Activated naive CD4-positive, alpha-beta T cell treated with anti-CD3 and anti-CD28 coated beads for 36 hours (primary cell): ENCODE data around the gene SIRPB2. TPM values are rescaled to one million over a fixed set of nuclear protein-coding genes. Genes with fewer than 3 reads are reported as not detected.
"Not testable (repeated sequence)": the region's sequence is repeated elsewhere in the genome, so short reads cannot be mapped to it uniquely, and the experiment has no call there.

Experiments used
- CTCF ChIA-PET: fragments of 350-600 bp; sonication (Branson Sonifier 250); formaldehyde crosslinking; loops from one replicate; lab custom pipeline; 2021; ENCODE audit warnings: antibody characterized with exemption; lab: Charles Lee
- DNase-seq: peaks from one replicate; pipeline ENCODE4 v3.0.0-alpha.2; 2020
- H3K27ac Mint-ChIP-seq: one replicate; pipeline ENCODE4 v1.8.0; 2021; ENCODE audit warnings: mild to moderate bottlenecking, mixed read lengths
- H3K27me3 Mint-ChIP-seq: one replicate; pipeline ENCODE4 v1.8.0; 2021; ENCODE audit warnings: low read depth, mixed read lengths
- H3K36me3 Mint-ChIP-seq: one replicate; pipeline ENCODE4 v1.8.0; 2021; ENCODE audit warnings: low read depth, mixed read lengths
- H3K4me1 Mint-ChIP-seq: one replicate; pipeline ENCODE4 v1.8.0; 2021; ENCODE audit warnings: low read depth, mixed read lengths
- H3K4me3 Mint-ChIP-seq: one replicate; pipeline ENCODE4 v1.8.0; 2021; ENCODE audit warnings: mild to moderate bottlenecking, moderate library complexity, mixed read lengths
- H3K9me3 Mint-ChIP-seq: one replicate; pipeline ENCODE4 v1.8.0; 2021; ENCODE audit warnings: mixed read lengths
- intact Hi-C: fragments of 100-400 bp; cut with micrococcal nuclease; formaldehyde crosslinking; loops from one replicate; pipeline ENCODE4 v1.15.1; 2023
- total RNA-seq, 2 experiments: library from RNA; stranded (reverse); gene quantifications; one replicate each; pipeline ENCODE4 v1.2.3, GENCODE V29; 2021

Gene SIRPB2
- total RNA-seq, 2 experiments from 2014 or later: not detected

GRCh38 chr20:1499528-1500420, 8.6 kb upstream of the SIRPB2 start:
- Mint-ChIP-seq H3K4me1 (peaks cover 6% of the 10 kb centered on the region), H3K27me3 (peaks cover 23% of the 10 kb centered on the region), H3K27ac (no peak overlapping the region), H3K36me3 (no peaks in the 10 kb centered on the region), H3K4me3 (no peak overlapping the region), H3K9me3 (no peaks in the 10 kb centered on the region)
- CTCF ChIA-PET: interaction anchor here (0.6 kb wide), 1 partner anchor 213 kb away, joined by 3 read pairs; no protein-coding TSS in a partner anchor
- intact Hi-C loops: no loop called here
- peak; percentile 15 for DNase-seq

- H3K36me3 Mint-ChIP-seq, H3K4me1 Mint-ChIP-seq, intact Hi-C loops, H3K27ac Mint-ChIP-seq, DNase-seq, H3K4me3 Mint-ChIP-seq, H3K9me3 Mint-ChIP-seq: not testable (repeated sequence)
- CTCF ChIA-PET: interaction anchor here (0.6 to 1.4 kb wide), 6 partner anchors 10 to 881 kb away, joined by 3 to 5 read pairs (median 4); no protein-coding TSS in a partner anchor
- peaks cover 24% of the 10 kb centered on the region for H3K27me3 Mint-ChIP-seq
These were observed 6.2 kb upstream of the SIRPB2 start for GRCh38 chr20:1497371-1497770.

GRCh38 chr20:1496930-1497329, 5.7 kb upstream of the SIRPB2 start:
- Mint-ChIP-seq H3K27me3 (peaks cover 22% of the 10 kb centered on the region), H3K9me3 (no peaks in the 10 kb centered on the region), H3K36me3 (no peaks in the 10 kb centered on the region), H3K4me3 (no peak overlapping the region), H3K27ac (no peak overlapping the region), H3K4me1 (peaks cover 7% of the 10 kb centered on the region)
- DNase-seq: no peak
- intact Hi-C loops: no loop called here
- CTCF ChIA-PET: interaction anchor here (0.6 to 1.4 kb wide), 4 partner anchors 280 to 881 kb away, joined by 3 to 5 read pairs (median 4); no protein-coding TSS in a partner anchor

- H3K27ac Mint-ChIP-seq: no peak overlapping the region
- no peaks in the 10 kb centered on the region for H3K36me3 Mint-ChIP-seq
- no peak overlapping the region for H3K4me3 Mint-ChIP-seq
- peaks cover 24% of the 10 kb centered on the region for H3K27me3 Mint-ChIP-seq
- peaks cover 10% of the 10 kb centered on the region for H3K4me1 Mint-ChIP-seq
- intact Hi-C loops: no loop called here
- DNase-seq: no peak
- CTCF ChIA-PET: interaction anchor here (1.0 to 1.2 kb wide), 3 partner anchors 9 to 283 kb away, joined by 3 to 6 read pairs (median 5); no protein-coding TSS in a partner anchor
- H3K9me3 Mint-ChIP-seq: no peaks in the 10 kb centered on the region
These were observed 3.2 kb upstream of the SIRPB2 start for GRCh38 chr20:1494436-1494835.

GRCh38 chr20:1493536-1493935, 2.3 kb upstream of the SIRPB2 start:
- intact Hi-C loops: no loop called here
- Mint-ChIP-seq H3K27me3 (peaks cover 24% of the 10 kb centered on the region), H3K4me3 (no peak overlapping the region), H3K9me3 (no peaks in the 10 kb centered on the region), H3K36me3 (no peaks in the 10 kb centered on the region), H3K27ac (no peak overlapping the region), H3K4me1 (peaks cover 10% of the 10 kb centered on the region)
- CTCF ChIA-PET: interaction anchor here (0.5 to 1.0 kb wide), 3 partner anchors 10 to 963 kb away, joined by 3 to 6 read pairs (median 5); no protein-coding TSS in a partner anchor
- DNase-seq: no peak

- Mint-ChIP-seq H3K27ac (no peak overlapping the region), H3K9me3 (no peaks in the 10 kb centered on the region), H3K27me3 (peaks cover 24% of the 10 kb centered on the region), H3K36me3 (no peaks in the 10 kb centered on the region), H3K4me3 (no peak overlapping the region), H3K4me1 (peaks cover 10% of the 10 kb centered on the region)
- intact Hi-C loops: no loop called here
- DNase-seq: no peak
- CTCF ChIA-PET: interaction anchor here (1.2 kb wide), 1 partner anchor 11 kb away, joined by 8 read pairs; no protein-coding TSS in a partner anchor
These were observed 831 bp upstream of the SIRPB2 start for GRCh38 chr20:1491860-1492642.

- Mint-ChIP-seq H3K27ac (no peak overlapping the region), H3K9me3 (no peaks in the 10 kb centered on the region), H3K4me1 (peaks cover 10% of the 10 kb centered on the region), H3K27me3 (peaks cover 21% of the 10 kb centered on the region), H3K4me3 (no peak overlapping the region), H3K36me3 (no peaks in the 10 kb centered on the region)
- intact Hi-C loops: no loop called here
- DNase-seq: no peak
- CTCF ChIA-PET: interaction anchor here (2.0 kb wide), 1 partner anchor 13 kb away, joined by 11 read pairs; no protein-coding TSS in a partner anchor
These were observed 501 bp downstream of the SIRPB2 start for GRCh38 chr20:1490643-1491195.

GRCh38 chr20:1489764-1490436, 1.3 kb downstream of the SIRPB2 start:
- Mint-ChIP-seq H3K4me3 (no peak overlapping the region), H3K9me3 (no peaks in the 10 kb centered on the region), H3K27me3 (peaks cover 21% of the 10 kb centered on the region), H3K36me3 (no peaks in the 10 kb centered on the region), H3K27ac (no peak overlapping the region), H3K4me1 (peaks cover 10% of the 10 kb centered on the region)
- intact Hi-C loops: no loop called here
- DNase-seq: no peak
- CTCF ChIA-PET: interaction anchor here (2.0 kb wide), 1 partner anchor 14 kb away, joined by 11 read pairs; no protein-coding TSS in a partner anchor

GRCh38 chr20:1489325-1489724, 1.9 kb downstream of the SIRPB2 start:
- Mint-ChIP-seq H3K36me3 (no peaks in the 10 kb centered on the region), H3K4me3 (no peak overlapping the region), H3K27me3 (peaks cover 27% of the 10 kb centered on the region), H3K9me3 (no peaks in the 10 kb centered on the region), H3K4me1 (peaks cover 10% of the 10 kb centered on the region), H3K27ac (no peak overlapping the region)
- DNase-seq: no peak
- CTCF ChIA-PET: interaction anchor here (1.8 to 2.0 kb wide), 2 partner anchors 14 kb away, joined by 7 to 11 read pairs; no protein-coding TSS in a partner anchor
- intact Hi-C loops: no loop called here

- no peaks in the 10 kb centered on the region for H3K9me3 Mint-ChIP-seq
- H3K27me3 Mint-ChIP-seq: peaks cover 35% of the 10 kb centered on the region
- H3K4me3 Mint-ChIP-seq: no peak overlapping the region
- intact Hi-C loops: no loop called here
- CTCF ChIA-PET: interaction anchor here (0.6 to 1.5 kb wide), 4 partner anchors 16 to 558 kb away, joined by 3 read pairs; no protein-coding TSS in a partner anchor
- no peak for DNase-seq
- H3K4me1 Mint-ChIP-seq: peaks cover 2% of the 10 kb centered on the region
- H3K27ac Mint-ChIP-seq: no peak overlapping the region
- no peaks in the 10 kb centered on the region for H3K36me3 Mint-ChIP-seq
These were observed 4.7 kb downstream of the SIRPB2 start for GRCh38 chr20:1486566-1486965.

- DNase-seq: no peak
- no peaks in the 10 kb centered on the region for H3K36me3 Mint-ChIP-seq
- no peak overlapping the region for H3K27ac Mint-ChIP-seq
- no peak overlapping the region for H3K4me3 Mint-ChIP-seq
- H3K9me3 Mint-ChIP-seq: no peaks in the 10 kb centered on the region
- intact Hi-C loops: no loop called here
- no peaks in the 10 kb centered on the region for H3K4me1 Mint-ChIP-seq
- CTCF ChIA-PET: interaction anchor here (1.2 kb wide), 1 partner anchor 19 kb away, joined by 3 read pairs; no protein-coding TSS in a partner anchor
- peaks cover 34% of the 10 kb centered on the region for H3K27me3 Mint-ChIP-seq
These were observed 6.6 kb downstream of the SIRPB2 start for GRCh38 chr20:1484438-1485116.
